HCT116 (cell line): Measurements from ENCODE around the gene GGCX. TPM values are rescaled to one million over a fixed set of nuclear protein-coding genes. Genes with fewer than 3 reads are reported as not detected.

ENCODE experiments used
- ATAC-seq: fragments of 200-7000 bp; cut with Tn5 transposase; 2 replicates; pipeline ENCODE4 v1.9.1; 2020; ENCODE audit warnings: mild to moderate bottlenecking, moderate library complexity
- BruUV-seq: library from RNA; stranded (reverse); fragments of 400-500 nt; replicated peaks from 2 replicates; lab custom pipeline; 2021; lab: Mats Ljungman, UMichigan
- CTCF ChIA-PET: fragments of 300-600 bp; sonication (Branson Sonifier 250); formaldehyde crosslinking; loops from one replicate; lab custom pipeline; 2021; ENCODE audit warnings: antibody characterized with exemption; lab: Charles Lee
- POLR2A ChIA-PET: fragments of 300-600, 350-600 bp; sonication (Branson Sonifier 250); formaldehyde crosslinking; loops from one replicate; lab custom pipeline; 2021; ENCODE audit warnings: antibody characterized with exemption; lab: Charles Lee
- RAD21 ChIA-PET, 2 experiments: fragments of 300-600 bp; sonication (Branson Sonifier 250); formaldehyde crosslinking; loops; one replicate each; lab custom pipeline; 2023; ENCODE audit warnings: low total read pairs in 2 of 2; ENCODE audit not compliant: uncharacterized antibody in 2 of 2, unreplicated experiment in 2 of 2, low non-redundant PET in 1 of 2; lab: Charles Lee
- DNase-seq: peaks from one replicate; pipeline ENCODE4 v3.0.0-alpha.2; 2010; ENCODE audit warnings: low read depth, low spot score
- H2AFZ ChIP-seq: fragments of 200-600 bp; shearing (Covaris generic), sonication (generic); 2 replicates; pipeline ENCODE4 v1.6.1; 2017; ENCODE audit warnings: low read depth, mixed run types, mixed read lengths, antibody characterized with exemption, low read length; ENCODE audit not compliant: poor library complexity, severe bottlenecking
- H3K27ac ChIP-seq: 2 replicates; pipeline ENCODE4 v1.5.1; 2012; ENCODE audit warnings: low read depth, low read length
- H3K27me3 ChIP-seq: fragments of 200-600 bp; sonication (generic); 2 replicates; pipeline ENCODE4 v1.6.1; 2016; ENCODE audit warnings: mixed run types, low read length, mixed read lengths; ENCODE audit not compliant: insufficient read depth
- H3K36me3 ChIP-seq, 2 experiments: fragments of 200-500 bp in 1 of 2; fragments of 200-600 bp in 1 of 2; sonication (Bioruptor generic) in 1 of 2; sonication (generic) in 1 of 2; 2 replicates each; pipeline versions ENCODE4 v1.5.1 to v1.6.1; 2014 to 2016; ENCODE audit warnings: low read length in 2 of 2, inconsistent platforms in 1 of 2, mixed read lengths in 1 of 2, mixed run types in 1 of 2; ENCODE audit not compliant: insufficient read depth in 2 of 2, control insufficient read depth in 1 of 2
- H3K4me1 ChIP-seq, 2 experiments: fragments of 200-600 bp in 1 of 2; sonication (generic) in 1 of 2; 2 replicates each; pipeline versions ENCODE4 v1.5.1 to v1.6.1; 2012 to 2017; ENCODE audit warnings: low read length in 2 of 2, inconsistent platforms in 1 of 2, mild to moderate bottlenecking in 1 of 2, mixed read lengths in 1 of 2, mixed run types in 1 of 2, moderate library complexity in 1 of 2; ENCODE audit not compliant: insufficient read depth in 2 of 2, control insufficient read depth in 1 of 2
- H3K4me2 ChIP-seq: fragments of 200-600 bp; sonication (generic); 2 replicates; pipeline ENCODE4 v1.6.1; 2017; ENCODE audit warnings: mixed run types, low read length, mixed read lengths
- H3K4me3 ChIP-seq, 2 experiments: fragments of 200-600 bp in 1 of 2; sonication (generic) in 1 of 2; replicated peaks in 1 of 2; 2 replicates each; pipeline ENCODE4 v1.5.1; 2011 to 2016; ENCODE audit warnings: low read length in 2 of 2, control low read depth in 1 of 2, low read depth in 1 of 2, mild to moderate bottlenecking in 1 of 2, mixed read lengths in 1 of 2, mixed run types in 1 of 2
- H3K79me2 ChIP-seq: fragments of 200-600 bp; sonication (generic); 2 replicates; pipeline ENCODE4 v1.6.1; 2017; ENCODE audit warnings: mild to moderate bottlenecking, mixed run types, low read length, moderate library complexity, mixed read lengths; ENCODE audit not compliant: insufficient read depth
- H3K9ac ChIP-seq: fragments of 200-600 bp; sonication (generic); 2 replicates; pipeline ENCODE4 v1.6.1; 2016; ENCODE audit warnings: low read length, mixed read lengths
- H3K9me2 ChIP-seq: fragments of 200-600 bp; sonication (generic), shearing (Covaris generic); 2 replicates; pipeline ENCODE4 v1.6.1; 2017; ENCODE audit warnings: mixed run types, mild to moderate bottlenecking, moderate library complexity; ENCODE audit not compliant: insufficient read depth
- H3K9me3 ChIP-seq, 2 experiments: fragments of 200-500 bp in 1 of 2; fragments of 200-600 bp in 1 of 2; sonication (Bioruptor generic) in 1 of 2; sonication (generic) in 1 of 2; 2 replicates each; pipeline ENCODE4 v1.6.1; 2014 to 2017; ENCODE audit warnings: low read length in 2 of 2, mixed read lengths in 2 of 2, inconsistent platforms in 1 of 2, low read depth in 1 of 2, mild to moderate bottlenecking in 1 of 2, mixed run types in 1 of 2, moderate library complexity in 1 of 2; ENCODE audit not compliant: control insufficient read depth in 1 of 2, insufficient read depth in 1 of 2
- H4K20me1 ChIP-seq: fragments of 200-600 bp; sonication (generic), shearing (Covaris generic); 2 replicates; pipeline ENCODE4 v1.6.1; 2017; ENCODE audit warnings: mixed run types, mild to moderate bottlenecking, moderate library complexity; ENCODE audit not compliant: insufficient read depth
- CEBPB ChIP-seq: IDR thresholded peaks from 2 replicates; pipeline ENCODE4 v1.6.1; 2012; ENCODE audit warnings: low read depth
- MAX ChIP-seq: IDR thresholded peaks from 2 replicates; pipeline ENCODE4 v1.6.1; 2012
- POLR2AphosphoS5 ChIP-seq: IDR thresholded peaks from 2 replicates; pipeline ENCODE4 v1.6.1; 2011; ENCODE audit warnings: mild to moderate bottlenecking, low read depth, low read length, moderate library complexity
- RAD21 ChIP-seq: IDR thresholded peaks from 2 replicates; pipeline ENCODE4 v1.6.1; 2012; ENCODE audit warnings: low read depth, mild to moderate bottlenecking
- SP1 ChIP-seq: IDR thresholded peaks from 2 replicates; pipeline ENCODE4 v1.6.1; 2012; ENCODE audit warnings: low read depth
- ZFX ChIP-seq: fragments of 450-650 bp; IDR thresholded peaks from 2 replicates; pipeline ENCODE4 v1.6.1; 2017
- intact Hi-C: fragments of 100-400 bp; cut with micrococcal nuclease; formaldehyde crosslinking; loops from 2 replicates; pipeline ENCODE4 v1.10.0; 2022
- total RNA-seq: library from RNA; stranded (reverse); gene quantifications from one replicate; pipeline ENCODE4 v1.2.1, GENCODE V29; 2021; ENCODE audit not compliant: unreplicated experiment

The GGCX gene
- total RNA-seq, 1 experiment from 2014 or later, result 43.5 TPM

DNA sequence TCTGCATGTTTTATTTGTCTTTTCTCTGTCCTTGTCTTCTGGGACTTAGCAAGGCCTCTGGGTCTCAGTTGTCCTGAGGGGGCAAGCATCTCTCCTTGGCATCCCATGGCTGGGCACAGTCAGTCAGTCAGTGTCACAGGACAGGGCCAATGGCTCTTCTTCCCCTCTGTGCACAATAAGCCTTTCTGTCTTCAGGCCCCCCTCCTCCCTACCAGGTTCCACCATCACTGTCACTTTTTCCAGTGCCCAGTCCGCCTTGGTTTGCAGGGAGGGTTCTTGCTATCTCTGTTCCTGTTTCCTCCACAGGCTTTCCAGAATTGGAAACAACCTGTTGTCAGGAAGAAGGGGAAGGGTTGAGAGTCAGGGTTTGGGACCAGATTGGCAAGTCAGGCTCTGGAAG lies 21.2 kb upstream of the GGCX start:
- H3K9me2 ChIP-seq, result no peaks in the 10 kb centered on the region
- no peak overlapping the region for H3K27ac ChIP-seq
- ChIA-PET POLR2A (no interaction called here), RAD21 (no interaction called here), CTCF (no interaction called here)
- H3K79me2 ChIP-seq, result no peaks in the 10 kb centered on the region
- no peak overlapping the region for H3K4me3 ChIP-seq
- DNase-seq, result no peak
- H4K20me1 ChIP-seq, result no peaks in the 10 kb centered on the region
- no peak overlapping the region for H3K9ac ChIP-seq
- no peak overlapping the region for H2AFZ ChIP-seq
- TF ChIP-seq CEBPB (no peak), SP1 (no peak), MAX (no peak), POLR2AphosphoS5 (no peak)
- BruUV-seq, result no TSS peak
- H3K4me1 ChIP-seq, result peaks cover 26 to 34% of the 10 kb centered on the region in 2 experiments
- H3K9me3 ChIP-seq, result no peaks in the 10 kb centered on the region
- intact Hi-C loops, result no loop called here
- no peak overlapping the region for H3K4me2 ChIP-seq
- H3K27me3 ChIP-seq, result no peaks in the 10 kb centered on the region
- no peak for ATAC-seq
- H3K36me3 ChIP-seq, result peaks cover 0 to 4% of the 10 kb centered on the region in 2 experiments; a peak in 2 of 4 replicates

GRCh38 chr2:85580206-85580605 lies 18.9 kb upstream of the GGCX start:
- Histone ChIP-seq H3K4me2 (no peak overlapping the region), H3K36me3 (peaks cover 0 to 4% of the 10 kb centered on the region in 2 experiments; a peak in 2 of 4 replicates), H3K27me3 (no peaks in the 10 kb centered on the region), H3K9me2 (no peaks in the 10 kb centered on the region), H3K4me3 (no peak overlapping the region), H3K79me2 (no peaks in the 10 kb centered on the region), H3K4me1 (peaks cover 26 to 35% of the 10 kb centered on the region in 2 experiments), H3K9ac (no peak overlapping the region), H4K20me1 (no peaks in the 10 kb centered on the region), H2AFZ (no peak overlapping the region), H3K27ac (no peak overlapping the region), H3K9me3 (no peaks in the 10 kb centered on the region)
- POLR2A ChIA-PET, result no interaction called here
- DNase-seq (no peak), ATAC-seq (no peak)
- BruUV-seq, result no TSS peak
- CTCF ChIA-PET, result no interaction called here
- TF ChIP-seq ZFX, result no peak
- no peak for TF ChIP-seq RAD21
- intact Hi-C loops, result no loop called here
- RAD21 ChIA-PET, result no interaction called here
